DMS153 (cell line): ENCODE data around the gene PTPN14.

Experiments used
- DNase-seq: peaks from one replicate; lab custom pipeline; 2025; lab: John Stamatoyannopoulos, UW

PTPN14 gene

GRCh38 chr1:214454569-214455396 lies 96.6 kb downstream of the PTPN14 start:
- no peak for DNase-seq

GRCh38 chr1:214453109-214453722 lies 98.2 kb downstream of the PTPN14 start:
- no peak for DNase-seq

GRCh38 chr1:214452152-214452784 lies 99.1 kb downstream of the PTPN14 start:
- DNase-seq, result no peak

GRCh38 chr1:214451596-214451995 lies 99.8 kb downstream of the PTPN14 start:
- no peak for DNase-seq

GRCh38 chr1:214449371-214449770 lies 102.0 kb downstream of the PTPN14 start:
- no peak for DNase-seq

GRCh38 chr1:214448536-214448935 lies 102.9 kb downstream of the PTPN14 start:
- no peak for DNase-seq

GRCh38 chr1:214447557-214447871 lies 103.9 kb downstream of the PTPN14 start:
- no peak for DNase-seq

- DNase-seq, result no peak
Observed at GRCh38 chr1:214446772-214447556, 104.4 kb downstream of the PTPN14 start.

- DNase-seq, result no peak
Observed at GRCh38 chr1:214445831-214446614, 105.4 kb downstream of the PTPN14 start.

- DNase-seq, result no peak
Observed at GRCh38 chr1:214445199-214445598, 106.2 kb downstream of the PTPN14 start.

- no peak for DNase-seq
Observed at GRCh38 chr1:214444182-214444939, 107.0 kb downstream of the PTPN14 start.

GRCh38 chr1:214441119-214441518 lies 110.3 kb downstream of the PTPN14 start:
- no peak for DNase-seq

- DNase-seq, result peak; percentile 28
Observed at GRCh38 chr1:214440219-214440965, 111.0 kb downstream of the PTPN14 start.

- peak; percentile 97 for DNase-seq
Observed at GRCh38 chr1:214439352-214440119, 111.9 kb downstream of the PTPN14 start.

GRCh38 chr1:214438530-214438929 lies 112.9 kb downstream of the PTPN14 start:
- no peak for DNase-seq

- DNase-seq, result no peak
Observed at GRCh38 chr1:214438075-214438474, 113.3 kb downstream of the PTPN14 start.

- no peak for DNase-seq
Observed at GRCh38 chr1:214435867-214436266, 115.5 kb downstream of the PTPN14 start.

- no peak for DNase-seq
Observed at GRCh38 chr1:214432245-214432644, 119.2 kb downstream of the PTPN14 start.
